ENCODE data around the gene TOR1AIP1.

The TOR1AIP1 gene

GRCh38 chr1:179871940-179872339 is 10.1 kb upstream of the TOR1AIP1 start:
- DNase-seq, result no peak
- no peak for TF ChIP-seq GATA1 (IDR thresholded peaks at IDR 0.05; ENCODE audit: low read depth, low read length)
- TF ChIP-seq POLR2A (IDR thresholded peaks at IDR 0.05; ENCODE audit: low read length), result no peak

GRCh38 chr1:179872558-179872957 is 9.5 kb upstream of the TOR1AIP1 start:
- no peak for DNase-seq
- TF ChIP-seq POLR2A (IDR thresholded peaks at IDR 0.05; ENCODE audit: low read length) (no peak), GATA1 (IDR thresholded peaks at IDR 0.05; ENCODE audit: low read depth, low read length) (no peak)

- no peak for DNase-seq
- TF ChIP-seq POLR2A (IDR thresholded peaks at IDR 0.05; ENCODE audit: low read length) (no peak), GATA1 (IDR thresholded peaks at IDR 0.05; ENCODE audit: low read depth, low read length) (no peak)
Measured at GRCh38 chr1:179873438-179873851, 8.6 kb upstream of the TOR1AIP1 start.

GRCh38 chr1:179875596-179876299 is 6.3 kb upstream of the TOR1AIP1 start:
- DNase-seq, result no peak

GRCh38 chr1:179876300-179876715 is 5.8 kb upstream of the TOR1AIP1 start:
- DNase-seq, result peak; percentile 60 to 82

More at GRCh38 chr1:179875596-179876299, 6.3 kb upstream of the TOR1AIP1 start:
- TF ChIP-seq POLR2A (IDR thresholded peaks at IDR 0.05; ENCODE audit: low read length) (no peak), GATA1 (IDR thresholded peaks at IDR 0.05; ENCODE audit: low read depth, low read length) (no peak)

GRCh38 chr1:179877586-179878265 is 4.4 kb upstream of the TOR1AIP1 start, which contains the start of gene TOR1AIP2:
Gene TOR1AIP2 (minus strand): TSS chr1:179877803. CDS start chr1:179852665, 25,138 bp downstream.
- peak; percentile 90 to 93 for DNase-seq
- TF ChIP-seq GATA1 (IDR thresholded peaks at IDR 0.05; ENCODE audit: low read depth, low read length), result no peak
- peak; percentile 99 for TF ChIP-seq POLR2A (IDR thresholded peaks at IDR 0.05; ENCODE audit: low read length)

More at GRCh38 chr1:179876300-179876715, 5.8 kb upstream of the TOR1AIP1 start:
- TF ChIP-seq POLR2A (IDR thresholded peaks at IDR 0.05; ENCODE audit: low read length) (no peak), GATA1 (IDR thresholded peaks at IDR 0.05; ENCODE audit: low read depth, low read length) (no peak)

GRCh38 chr1:179879797-179880196 is 2.3 kb upstream of the TOR1AIP1 start:
- no peak for DNase-seq
- no peak for TF ChIP-seq POLR2A (IDR thresholded peaks at IDR 0.05; ENCODE audit: low read length)
- no peak for TF ChIP-seq GATA1 (IDR thresholded peaks at IDR 0.05; ENCODE audit: low read depth, low read length)

- no peak for DNase-seq
- TF ChIP-seq POLR2A (IDR thresholded peaks at IDR 0.05; ENCODE audit: low read length) (no peak), GATA1 (IDR thresholded peaks at IDR 0.05; ENCODE audit: low read depth, low read length) (no peak)
Measured at GRCh38 chr1:179881642-179882252, 338 bp upstream of the TOR1AIP1 start.

- peak; percentile 35 to 66 for DNase-seq
- TF ChIP-seq POLR2A (IDR thresholded peaks at IDR 0.05; ENCODE audit: low read length), result no peak
- TF ChIP-seq GATA1 (IDR thresholded peaks at IDR 0.05; ENCODE audit: low read depth, low read length), result no peak
Measured at GRCh38 chr1:179883040-179883744, 1.1 kb downstream of the TOR1AIP1 start.

- DNase-seq, result peak; percentile 35 to 66
- TF ChIP-seq POLR2A (IDR thresholded peaks at IDR 0.05; ENCODE audit: low read length) (no peak), GATA1 (IDR thresholded peaks at IDR 0.05; ENCODE audit: low read depth, low read length) (no peak)
Measured at GRCh38 chr1:179883745-179884138, 1.7 kb downstream of the TOR1AIP1 start.

GRCh38 chr1:179888071-179888470 is 6.0 kb downstream of the TOR1AIP1 start:
- DNase-seq, result no peak
- TF ChIP-seq POLR2A (IDR thresholded peaks at IDR 0.05; ENCODE audit: low read length) (no peak), GATA1 (IDR thresholded peaks at IDR 0.05; ENCODE audit: low read depth, low read length) (no peak)

- peak; percentile 72 to 75 for DNase-seq
- TF ChIP-seq POLR2A (IDR thresholded peaks at IDR 0.05; ENCODE audit: low read length) (no peak), GATA1 (IDR thresholded peaks at IDR 0.05; ENCODE audit: low read depth, low read length) (no peak)
Measured at GRCh38 chr1:179889589-179889988, 7.5 kb downstream of the TOR1AIP1 start.

GRCh38 chr1:179910934-179911333 is 28.8 kb downstream of the TOR1AIP1 start:
- peak; percentile 13 to 58 for DNase-seq
- TF ChIP-seq POLR2A (IDR thresholded peaks at IDR 0.05; ENCODE audit: low read length) (no peak), GATA1 (IDR thresholded peaks at IDR 0.05; ENCODE audit: low read depth, low read length) (no peak)

- DNase-seq, result no peak
- no peak for TF ChIP-seq POLR2A (IDR thresholded peaks at IDR 0.05; ENCODE audit: low read length)
- TF ChIP-seq GATA1 (IDR thresholded peaks at IDR 0.05; ENCODE audit: low read depth, low read length), result no peak
Measured at GRCh38 chr1:179911812-179912211, 29.7 kb downstream of the TOR1AIP1 start.

All from erythroblast (primary cell).